GM19193 (cell line): ENCODE data around the gene TOLLIP.

ENCODE experiments used
- POLR2A ChIP-seq: IDR thresholded peaks from 4 replicates; pipeline ENCODE4 v1.6.1; 2011; ENCODE audit not compliant: insufficient read depth, insufficient read length; ENCODE audit errors: extremely low read depth

Gene TOLLIP

DNA sequence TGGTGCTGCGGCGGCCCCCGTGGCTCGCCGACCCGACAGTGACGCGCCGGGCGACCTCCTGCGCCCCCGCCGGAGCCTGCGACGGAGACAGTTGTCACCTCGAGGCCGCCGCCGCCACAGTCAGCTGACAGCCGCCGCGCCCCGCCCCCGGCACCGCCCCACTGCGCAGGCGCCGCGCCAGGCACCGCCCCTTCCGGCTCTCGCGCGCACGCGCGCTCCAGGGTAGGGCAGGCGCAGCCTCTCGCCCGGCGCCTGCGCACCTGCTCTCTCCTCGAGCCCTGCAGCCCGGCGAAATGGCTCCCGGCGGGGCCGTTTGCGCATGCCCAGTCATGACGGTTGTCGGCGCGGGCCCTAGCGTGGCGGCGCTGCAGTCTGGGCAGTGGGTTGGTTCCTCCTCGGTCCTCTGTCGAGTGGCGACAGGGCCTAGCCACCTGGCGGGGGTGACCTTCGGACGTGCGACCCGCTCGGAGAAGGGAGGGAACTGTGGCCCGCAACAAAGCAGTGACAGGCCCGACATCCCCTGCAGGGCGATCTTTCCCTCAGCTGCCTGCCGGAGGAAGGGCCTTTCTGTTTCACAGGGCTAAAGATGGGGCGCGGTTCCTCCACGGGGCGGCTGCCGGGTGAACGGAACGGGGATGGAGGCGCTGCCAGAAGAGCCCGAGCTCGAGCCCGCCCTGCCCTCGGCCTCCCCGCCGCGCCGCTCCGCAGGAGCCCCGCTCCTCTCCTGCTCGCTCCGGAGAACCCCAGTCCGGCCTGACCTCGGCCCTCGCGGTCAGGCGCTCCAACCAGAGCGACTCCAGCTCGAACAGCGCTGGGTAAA lies at the start of gene TOLLIP:
Gene TOLLIP (minus strand): TSS at position 135 of the 820 bp plus-strand sequence. CDS start 134 bp downstream, at position 1.
- TF ChIP-seq POLR2A: peak; percentile 92

- no peak for TF ChIP-seq POLR2A
Observed at GRCh38 chr11:1358286-1358685, 48.9 kb upstream of the TOLLIP start.

- TF ChIP-seq POLR2A: no peak
Observed at GRCh38 chr11:1356478-1356960, 47.1 kb upstream of the TOLLIP start.

DNA sequence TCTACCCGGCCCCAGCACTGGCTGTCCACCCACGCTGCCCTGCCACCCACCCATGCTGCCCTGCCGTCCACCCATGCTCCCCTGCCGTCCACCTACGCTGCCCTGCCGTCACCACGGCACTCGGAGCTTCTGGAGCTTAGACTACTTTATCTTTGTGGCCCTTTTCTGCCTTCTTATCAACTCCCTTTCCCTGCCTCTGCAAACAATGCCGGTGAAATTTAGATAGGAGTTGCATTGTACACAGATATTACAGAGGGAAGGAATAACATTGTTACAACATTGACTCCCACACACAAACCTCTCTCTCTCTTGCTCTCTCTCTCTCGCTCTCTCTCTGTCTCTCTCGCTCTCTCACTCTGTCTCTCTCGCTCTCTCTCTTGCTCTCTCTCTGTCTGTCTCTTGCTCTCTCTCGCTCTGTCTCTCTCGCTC lies 46.6 kb upstream of the TOLLIP start:
- TF ChIP-seq POLR2A: no peak

GRCh38 chr11:1354125-1354938 lies 44.9 kb upstream of the TOLLIP start:
- no peak for TF ChIP-seq POLR2A

GRCh38 chr11:1353383-1354124 lies 44.1 kb upstream of the TOLLIP start:
- TF ChIP-seq POLR2A: no peak

GRCh38 chr11:1352696-1353382 lies 43.4 kb upstream of the TOLLIP start:
- no peak for TF ChIP-seq POLR2A

- no peak for TF ChIP-seq POLR2A
Observed at GRCh38 chr11:1351278-1351937, 42.0 kb upstream of the TOLLIP start.

GRCh38 chr11:1350086-1350725 lies 40.8 kb upstream of the TOLLIP start:
- TF ChIP-seq POLR2A: no peak

DNA sequence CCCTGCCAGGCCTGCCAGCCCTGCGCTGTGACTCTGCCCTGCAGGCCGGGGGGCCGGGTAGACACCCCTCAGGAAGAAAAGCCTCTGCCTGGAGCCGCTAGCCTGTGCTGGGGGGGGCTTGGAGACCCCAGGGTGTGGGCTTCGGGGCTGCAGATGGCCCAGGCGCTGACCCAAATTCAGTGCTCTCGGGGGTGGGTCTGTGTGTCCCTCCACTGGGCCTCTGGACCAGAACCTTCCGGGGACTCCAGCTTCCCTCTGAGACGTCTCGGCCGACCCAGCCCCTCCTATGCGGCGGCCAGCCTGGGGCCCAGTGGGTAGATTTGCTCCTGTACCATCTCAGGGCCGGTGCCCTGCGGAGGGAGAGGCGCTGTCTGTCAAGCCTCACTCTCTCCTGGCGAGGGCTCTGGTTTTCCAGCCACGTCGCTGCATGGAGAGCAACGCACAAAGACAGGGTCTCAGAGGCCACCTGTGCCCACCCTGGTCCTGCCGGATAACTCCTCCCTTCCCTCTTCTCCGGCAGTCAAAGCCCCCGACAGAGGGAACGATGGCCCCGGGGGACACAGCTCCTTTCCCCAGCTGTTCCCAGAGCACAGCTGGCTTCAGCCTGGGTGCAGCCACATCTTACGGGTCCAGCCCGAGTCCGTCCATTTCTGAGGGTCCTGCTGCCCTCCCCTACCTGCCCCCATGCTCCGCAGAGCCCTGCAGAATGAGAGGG lies 40.1 kb upstream of the TOLLIP start:
- TF ChIP-seq POLR2A: no peak

DNA sequence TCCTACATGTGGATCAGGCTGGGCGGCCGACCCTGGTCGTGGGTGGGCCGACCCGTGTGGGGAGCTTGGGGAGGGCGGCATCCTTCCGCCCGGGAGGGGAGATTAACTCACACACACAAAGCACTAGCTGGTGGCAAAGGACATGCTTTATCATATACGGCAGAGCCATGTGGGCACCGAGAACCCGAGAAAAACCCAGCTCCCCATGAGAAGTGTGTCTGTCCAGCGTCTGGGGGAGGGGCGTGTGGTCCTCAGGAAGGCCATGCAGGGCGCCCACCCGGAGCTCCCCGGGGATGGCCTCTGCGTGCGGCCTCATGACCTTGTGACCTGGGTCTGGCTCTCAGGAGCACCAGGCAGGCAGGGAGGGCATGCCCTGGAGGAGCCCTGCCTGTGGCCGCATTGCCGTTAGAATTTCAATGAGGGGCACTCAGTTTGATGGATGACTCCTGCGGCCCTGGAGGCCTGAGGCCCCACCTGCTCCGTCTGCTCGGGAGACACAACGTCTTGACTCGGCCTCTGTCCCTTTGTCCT lies 39.4 kb upstream of the TOLLIP start:
- TF ChIP-seq POLR2A: no peak

DNA sequence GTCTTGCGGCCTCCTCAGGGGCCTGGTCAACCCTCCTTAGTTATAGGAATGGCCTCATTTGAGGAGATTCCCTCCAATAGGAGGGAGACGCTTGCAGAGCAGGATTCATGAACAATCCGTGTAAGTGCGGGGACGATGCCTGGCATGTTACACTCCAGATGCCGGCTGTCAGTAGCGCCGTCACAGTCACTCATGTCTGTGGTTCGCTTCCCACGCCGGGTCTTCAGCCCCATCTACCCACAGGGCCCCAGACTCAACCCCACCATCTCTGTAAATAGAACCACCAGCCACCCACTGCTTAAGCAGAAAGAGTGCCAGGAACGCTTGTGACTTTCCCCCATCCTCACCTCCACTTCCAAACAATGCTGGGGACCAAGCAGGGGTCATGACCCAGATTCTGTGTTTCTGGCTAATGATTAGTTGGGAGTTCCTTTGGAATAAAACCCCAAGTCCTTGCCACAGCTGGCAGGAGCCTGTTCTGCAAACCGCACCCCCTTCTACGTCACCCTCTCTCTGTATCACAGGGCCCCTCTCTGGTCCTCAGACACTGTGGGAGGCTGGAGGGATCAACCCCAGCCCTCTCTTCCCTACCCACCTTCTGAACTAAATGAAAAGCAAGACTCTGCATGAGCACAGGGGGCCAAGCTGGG lies 38.8 kb upstream of the TOLLIP start:
- TF ChIP-seq POLR2A: no peak
